PC-9 (cell line): ENCODE results near the gene UBE2L3. TPM values are rescaled to one million over a fixed set of nuclear protein-coding genes. Genes with fewer than 3 reads are reported as not detected.

Experiments used
- BruUV-seq: library from RNA; stranded (reverse); fragments of 400-500 nt; replicated peaks from 2 replicates; lab custom pipeline; 2021; lab: Mats Ljungman, UMichigan
- CTCF ChIA-PET: fragments of 300-600 bp; sonication (Branson Sonifier 250); formaldehyde crosslinking; loops from one replicate; lab custom pipeline; 2022; ENCODE audit warnings: antibody characterized with exemption; lab: Charles Lee
- POLR2A ChIA-PET: fragments of 300-600 bp; sonication (Branson Sonifier 250); formaldehyde crosslinking; loops from one replicate; lab custom pipeline; 2022; ENCODE audit warnings: antibody characterized with exemption; ENCODE audit not compliant: unreplicated experiment; lab: Charles Lee
- DNase-seq, 2 experiments: peaks; one replicate each; pipeline versions ENCODE4 v3.0.0 to v3.0.0-alpha.2; 2015 to 2022; ENCODE audit warnings: mixed read lengths in 1 of 2
- H2AFZ ChIP-seq: fragments of 200-600 bp; sonication (generic); 2 replicates; pipeline ENCODE4 v1.8.1; 2017; ENCODE audit warnings: antibody characterized with exemption
- H3F3A ChIP-seq: fragments of 200-600 bp; sonication (generic); 2 replicates; pipeline ENCODE4 v1.8.1; 2017; ENCODE audit warnings: antibody characterized with exemption, mild to moderate bottlenecking, low read depth; ENCODE audit not compliant: insufficient read depth
- H3K27ac ChIP-seq: fragments of 200-600 bp; sonication (generic); 2 replicates; pipeline ENCODE4 v1.6.1; 2016; ENCODE audit warnings: mixed run types
- H3K27me3 ChIP-seq: fragments of 200-600 bp; sonication (generic); 2 replicates; pipeline ENCODE4 v1.6.1; 2016; ENCODE audit warnings: low read depth, mixed run types; ENCODE audit not compliant: insufficient read depth
- H3K36me3 ChIP-seq: fragments of 200-600 bp; sonication (generic); 2 replicates; pipeline ENCODE4 v1.6.1; 2016; ENCODE audit warnings: low read depth, mixed run types
- H3K4me1 ChIP-seq: fragments of 200-600 bp; sonication (generic); replicated peaks from 2 replicates; pipeline ENCODE4 v1.6.1; 2016; ENCODE audit warnings: mixed run types; ENCODE audit not compliant: insufficient read depth
- H3K4me2 ChIP-seq: fragments of 200-600 bp; sonication (generic); 2 replicates; pipeline ENCODE4 v1.6.1; 2017; ENCODE audit warnings: mixed run types
- H3K4me3 ChIP-seq: fragments of 200-600 bp; sonication (generic); 2 replicates; pipeline ENCODE4 v1.6.1; 2016; ENCODE audit warnings: mixed run types
- H3K79me2 ChIP-seq: fragments of 200-600 bp; sonication (generic); 2 replicates; pipeline ENCODE4 v1.6.1; 2017; ENCODE audit warnings: low read depth, mixed run types
- H3K9me2 ChIP-seq: fragments of 200-600 bp; sonication (generic); 2 replicates; pipeline ENCODE4 v1.8.1; 2017; ENCODE audit warnings: mild to moderate bottlenecking; ENCODE audit not compliant: insufficient read depth
- H3K9me3 ChIP-seq: fragments of 200-600 bp; sonication (generic); 2 replicates; pipeline ENCODE4 v1.8.1; 2016; ENCODE audit warnings: low read depth; ENCODE audit not compliant: insufficient read depth
- H4K20me1 ChIP-seq: fragments of 200-600 bp; sonication (generic); 2 replicates; pipeline ENCODE4 v1.8.1; 2017; ENCODE audit not compliant: insufficient read depth
- CTCF ChIP-seq: fragments of 200-600 bp; sonication (generic); conservative IDR thresholded peaks from 2 replicates; pipeline ENCODE4 v1.6.1; 2017; ENCODE audit warnings: mixed run types, antibody characterized with exemption, mild to moderate bottlenecking, moderate library complexity
- EZH2 ChIP-seq: fragments of 200-600 bp; sonication (generic); IDR thresholded peaks from 2 replicates; pipeline ENCODE4 v1.8.0; 2017; ENCODE audit warnings: antibody characterized with exemption, low read depth
- intact Hi-C: fragments of 100-400 bp; cut with micrococcal nuclease; formaldehyde crosslinking; loops from one replicate; pipeline ENCODE4 v1.10.0; 2022; ENCODE audit not compliant: unreplicated experiment
- microRNA-seq: library from miRNA; unstranded; fragments of <30 nt; microRNA quantifications from one replicate; pipeline ENCODE4 v1.2.0, GENCODE V29; 2021; ENCODE audit warnings: borderline number of aligned reads, borderline replicate concordance
- total RNA-seq: library from RNA; stranded (reverse); gene quantifications from 2 replicates; pipeline ENCODE4 v1.2.3, GENCODE V29; 2021

Gene UBE2L3
- total RNA-seq, 1 experiment from 2014 or later = 55.8 TPM

DNA sequence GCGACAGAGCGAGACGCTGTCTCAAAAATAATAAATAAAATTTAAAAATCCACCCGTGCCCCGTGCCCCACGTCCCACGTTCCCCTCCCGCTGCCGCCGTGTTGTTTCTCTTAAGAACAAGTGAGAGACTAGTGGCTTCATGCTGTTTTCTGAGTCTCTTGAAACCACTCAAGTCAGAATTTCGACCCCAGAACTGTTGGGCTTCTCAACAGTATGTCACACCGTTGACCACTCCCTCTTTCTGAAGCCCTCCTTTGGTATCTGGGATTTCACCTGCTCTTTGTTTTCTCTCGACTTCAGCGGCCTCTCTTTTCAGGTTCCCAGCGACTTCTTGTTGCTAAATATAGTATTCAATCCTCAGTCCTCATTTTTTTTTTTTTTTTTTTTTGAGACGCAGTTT, 99.3 kb downstream of the UBE2L3 start:
- Histone ChIP-seq H3K36me3 (no peaks in the 10 kb centered on the region), H2AFZ (peak overlapping the region; percentile 84), H3K4me3 (peak overlapping the region; percentile 92; the same call in 1 of the 2 replicates), H3F3A (no peaks in the 10 kb centered on the region; the same call in 1 of the 2 replicates), H3K27ac (peak overlapping the region; percentile 56; the same call in 1 of the 2 replicates), H3K27me3 (no peaks in the 10 kb centered on the region), H3K9me2 (no peaks in the 10 kb centered on the region), H4K20me1 (peaks cover 8% of the 10 kb centered on the region; the same call in 1 of the 2 replicates), H3K79me2 (peaks cover 21% of the 10 kb centered on the region), H3K9me3 (no peaks in the 10 kb centered on the region), H3K4me1 (peaks cover 14% of the 10 kb centered on the region), H3K4me2 (peak overlapping the region; percentile 86)
- CTCF ChIA-PET = no interaction called here
- intact Hi-C loops = no loop called here
- DNase-seq = no peak
- POLR2A ChIA-PET = interaction anchor here (0.7 kb wide), 1 partner anchor 9 kb away, joined by 4 read pairs; no protein-coding TSS in a partner anchor
- no peak for TF ChIP-seq CTCF
- no peak for TF ChIP-seq EZH2
- BruUV-seq = TSS peak; percentile 58

DNA sequence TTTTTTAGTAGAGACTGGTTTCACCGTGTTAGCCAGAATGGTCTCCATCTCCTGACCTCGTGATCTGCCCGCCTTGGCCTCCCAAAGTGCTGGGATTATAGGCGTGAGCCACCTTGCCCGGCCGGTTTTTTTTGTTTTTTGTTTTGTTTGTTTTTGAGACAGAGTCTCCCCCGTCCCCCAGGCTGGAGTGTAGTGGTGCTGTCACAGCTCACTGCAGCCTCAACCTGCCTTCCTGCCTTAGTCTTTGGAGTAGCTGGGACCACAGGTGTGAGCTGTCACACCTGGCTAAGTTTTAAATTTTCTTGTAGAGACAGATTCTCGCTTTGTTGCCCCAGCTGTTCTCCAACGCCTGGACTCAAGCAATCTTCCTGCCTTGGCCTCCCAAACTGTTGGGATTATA, 101.5 kb downstream of the UBE2L3 start:
- CTCF ChIA-PET = interaction anchor here (0.7 kb wide), 1 partner anchor 46 kb away, joined by 5 read pairs; no protein-coding TSS in a partner anchor
- intact Hi-C loops = no loop called here
- Histone ChIP-seq H3K4me3 (no peak overlapping the region), H3K27ac (no peak overlapping the region), H2AFZ (no peak overlapping the region), H3K36me3 (no peaks in the 10 kb centered on the region), H3K9me2 (no peaks in the 10 kb centered on the region), H3K27me3 (no peaks in the 10 kb centered on the region), H3F3A (no peaks in the 10 kb centered on the region; the same call in 1 of the 2 replicates), H3K79me2 (peaks cover 21% of the 10 kb centered on the region), H3K9me3 (no peaks in the 10 kb centered on the region), H4K20me1 (peaks cover 8% of the 10 kb centered on the region; the same call in 1 of the 2 replicates), H3K4me2 (peak overlapping the region; percentile 47), H3K4me1 (peaks cover 14% of the 10 kb centered on the region)
- DNase-seq = peak in 1 of 2 experiments; percentile 37
- POLR2A ChIA-PET = no interaction called here
- no TSS peak for BruUV-seq
- TF ChIP-seq EZH2 (no peak), CTCF (no peak)

GRCh38 chr22:21672107-21672629, 104.7 kb downstream of the UBE2L3 start:
- H3K4me1 ChIP-seq = peaks cover 14% of the 10 kb centered on the region
- H4K20me1 ChIP-seq = peaks cover 8% of the 10 kb centered on the region; the same call in 1 of the 2 replicates
- H3K27ac ChIP-seq = no peak overlapping the region
- no peak for DNase-seq
- H3F3A ChIP-seq = no peaks in the 10 kb centered on the region; the same call in 1 of the 2 replicates
- no peaks in the 10 kb centered on the region for H3K9me3 ChIP-seq
- H3K4me2 ChIP-seq = no peak overlapping the region
- no TSS peak for BruUV-seq
- peaks cover 14% of the 10 kb centered on the region for H3K79me2 ChIP-seq
- TF ChIP-seq EZH2 (no peak), CTCF (no peak)
- intact Hi-C loops = no loop called here
- ChIA-PET POLR2A (interaction anchor here (0.6 kb wide), 1 partner anchor 63 kb away, joined by 6 read pairs; no protein-coding TSS in a partner anchor), CTCF (no interaction called here)
- no peaks in the 10 kb centered on the region for H3K27me3 ChIP-seq
- H3K9me2 ChIP-seq = no peaks in the 10 kb centered on the region
- H3K36me3 ChIP-seq = no peaks in the 10 kb centered on the region
- H3K4me3 ChIP-seq = no peak overlapping the region
- no peak overlapping the region for H2AFZ ChIP-seq

Small RNAs within 50 kb of the gene (microRNA-seq; reads per million reads assigned to microRNA genes)
- 588 reads per million, percentile 70 among the genes with 10 or more reads in this experiment for gene MIR130B
- 6.1 reads per million for gene MIR301B

Other genes starting within 250 kb of the UBE2L3 start
- gene RIMBP3B, start 184.0 kb upstream of the UBE2L3 start, total RNA-seq = 0.18 TPM in 1 of 2 replicates, not detected in the other
- 3.5 and 4.2 TPM in 2 replicates for gene HIC2, start 150.3 kb upstream of the UBE2L3 start, total RNA-seq
- gene TMEM191C, start 100.3 kb upstream of the UBE2L3 start, total RNA-seq = 4.0 TPM in 2 replicates
- gene RIMBP3C, start 16.3 kb upstream of the UBE2L3 start, total RNA-seq = 0.13 and 0.15 TPM in 2 replicates
- gene YDJC, start 62.3 kb downstream of the UBE2L3 start, total RNA-seq = 25.7 and 39.1 TPM in 2 replicates
- 0.33 and 0.63 TPM in 2 replicates for gene CCDC116, start 65.0 kb downstream of the UBE2L3 start, total RNA-seq
- gene SDF2L1, start 74.6 kb downstream of the UBE2L3 start, total RNA-seq = 22.5 and 23.2 TPM in 2 replicates
- 23.8 and 26.3 TPM in 2 replicates for gene PPIL2, start 98.3 kb downstream of the UBE2L3 start, total RNA-seq
- gene YPEL1, start 168.1 kb downstream of the UBE2L3 start, total RNA-seq = 5.2 and 8.3 TPM in 2 replicates